H1 (cell line): ENCODE measurements around the gene AMN. TPM values are rescaled to one million over a fixed set of nuclear protein-coding genes. Genes with fewer than 3 reads are reported as not detected.

Experiments used
- CTCF ChIA-PET: fragments of 300-600 bp; sonication (Branson Sonifier 250); formaldehyde crosslinking; loops from one replicate; lab custom pipeline; 2021; ENCODE audit not compliant: partially characterized antibody; lab: Charles Lee
- POLR2A ChIA-PET: fragments of 300-600 bp; sonication (Branson Sonifier 250); formaldehyde crosslinking; loops from one replicate; lab custom pipeline; 2021; ENCODE audit warnings: inconsistent platforms; ENCODE audit not compliant: partially characterized antibody; lab: Charles Lee
- DNase-seq, 2 experiments: peaks; one replicate each; pipeline versions ENCODE4 v3.0.0 to v3.0.0-alpha.2; 2010 to 2022; ENCODE audit warnings: low spot score in 2 of 2, low read depth in 1 of 2, mixed read lengths in 1 of 2
- FAIRE-seq: peaks from 2 replicates; lab custom pipeline; 2011; peaks lifted over from hg19 to GRCh38; lab: Jason Lieb, UNC
- H2AFZ ChIP-seq: 2 replicates; pipeline ENCODE4 v1.8.1; 2012; ENCODE audit warnings: low read length, inconsistent platforms
- H2AK5ac ChIP-seq: 2 replicates; pipeline ENCODE4 v1.6.1; 2013; ENCODE audit warnings: low read depth, low read length
- H2BK120ac ChIP-seq: replicated peaks from 2 replicates; pipeline ENCODE3; 2013; ENCODE audit warnings: low read depth, low read length, inconsistent platforms
- H2BK12ac ChIP-seq: 2 replicates; pipeline ENCODE4 v1.6.1; 2013; ENCODE audit warnings: low read depth, low read length
- H2BK15ac ChIP-seq: 2 replicates; pipeline ENCODE4 v1.6.1; 2013; ENCODE audit warnings: low read length
- H2BK20ac ChIP-seq: 2 replicates; pipeline ENCODE4 v1.6.1; 2013; ENCODE audit warnings: low read length
- H2BK5ac ChIP-seq: 2 replicates; pipeline ENCODE4 v1.6.1; 2013; ENCODE audit warnings: low read depth, low read length
- H3K14ac ChIP-seq: 2 replicates; pipeline ENCODE4 v1.6.1; 2013; ENCODE audit warnings: inconsistent platforms; ENCODE audit not compliant: insufficient read length
- H3K18ac ChIP-seq: 2 replicates; pipeline ENCODE4 v1.6.1; 2013; ENCODE audit warnings: low read length; ENCODE audit errors: extremely low read depth
- H3K23ac ChIP-seq: 2 replicates; pipeline ENCODE4 v1.6.1; 2013; ENCODE audit warnings: inconsistent platforms; ENCODE audit not compliant: insufficient read length
- H3K23me2 ChIP-seq: 2 replicates; pipeline ENCODE4 v1.6.1; 2013; ENCODE audit warnings: low read depth, low read length
- H3K27ac ChIP-seq: 2 replicates; pipeline ENCODE4 v1.6.1; 2011; ENCODE audit warnings: low read depth, low read length, inconsistent platforms
- H3K27me3 ChIP-seq, 4 experiments: replicated peaks in 1 of 4; 1 replicate in 1 of 4; 2 replicates in 3 of 4; pipeline versions ENCODE4 v1.6.1 to v1.8.1; 2011 to 2013; ENCODE audit warnings: low read length in 3 of 4, mild to moderate bottlenecking in 3 of 4, inconsistent platforms in 2 of 4, mixed read lengths in 2 of 4, moderate library complexity in 1 of 4; ENCODE audit not compliant: control insufficient read depth in 3 of 4, insufficient read depth in 3 of 4; ENCODE audit errors: extremely low read depth in 1 of 4
- H3K36me3 ChIP-seq, 4 experiments: 2 replicates each; pipeline versions ENCODE4 v1.6.1 to v1.8.1; 2011 to 2013; ENCODE audit warnings: mild to moderate bottlenecking in 4 of 4, low read length in 3 of 4, moderate library complexity in 2 of 4, control low read depth in 1 of 4, inconsistent platforms in 1 of 4; ENCODE audit not compliant: insufficient read depth in 4 of 4, control insufficient read depth in 2 of 4
- H3K4ac ChIP-seq: replicated peaks from 2 replicates; pipeline ENCODE3; 2013; ENCODE audit warnings: low read length, low read depth, mixed read lengths, inconsistent platforms; ENCODE audit not compliant: insufficient read length
- H3K4me1 ChIP-seq, 4 experiments: replicated peaks in 1 of 4; 1 replicate in 1 of 4; 2 replicates in 3 of 4; pipeline versions ENCODE4 v1.6.1 to v1.8.1; 2011 to 2013; ENCODE audit warnings: low read length in 3 of 4, inconsistent platforms in 2 of 4, mixed read lengths in 1 of 4; ENCODE audit not compliant: insufficient read depth in 4 of 4, control insufficient read depth in 3 of 4
- H3K4me2 ChIP-seq, 2 experiments: 2 replicates each; pipeline versions ENCODE4 v1.6.1 to v1.8.1; 2011 to 2013; ENCODE audit warnings: low read depth in 2 of 2, low read length in 2 of 2, control low read depth in 1 of 2, inconsistent platforms in 1 of 2, mild to moderate bottlenecking in 1 of 2; ENCODE audit not compliant: insufficient read depth in 1 of 2
- H3K4me3 ChIP-seq, 4 experiments: fragments of 200-600, 300-600 bp in 1 of 4; sonication (generic), shearing (Covaris generic), sonication (Bioruptor Twin) in 1 of 4; 2 replicates each; pipeline versions ENCODE4 v1.5.1 to v1.8.1; 2011 to 2016; ENCODE audit warnings: low read length in 4 of 4, low read depth in 3 of 4, control low read depth in 2 of 4, inconsistent platforms in 2 of 4, mild to moderate bottlenecking in 2 of 4, mixed read lengths in 1 of 4, moderate library complexity in 1 of 4; ENCODE audit not compliant: insufficient read depth in 2 of 4; ENCODE audit errors: extremely low read depth in 1 of 4
- H3K56ac ChIP-seq: replicated peaks from 2 replicates; pipeline ENCODE3; 2013; ENCODE audit warnings: low read depth, mild to moderate bottlenecking, mixed read lengths, low read length, inconsistent platforms; ENCODE audit not compliant: insufficient read length
- H3K79me1 ChIP-seq: 2 replicates; pipeline ENCODE4 v1.6.1; 2013; ENCODE audit warnings: low read depth, low read length, control low read depth
- H3K79me2 ChIP-seq, 2 experiments: 2 replicates each; pipeline versions ENCODE4 v1.6.1 to v1.8.1; 2012 to 2013; ENCODE audit warnings: low read length in 2 of 2, mild to moderate bottlenecking in 2 of 2, inconsistent platforms in 1 of 2; ENCODE audit not compliant: insufficient read depth in 2 of 2, control insufficient read depth in 1 of 2
- H3K9ac ChIP-seq, 4 experiments: replicated peaks in 1 of 4; 1 replicate in 1 of 4; 2 replicates in 3 of 4; pipeline versions ENCODE4 v1.6.1 to v1.8.1; 2011 to 2013; ENCODE audit warnings: low read depth in 3 of 4, low read length in 3 of 4, control low read depth in 2 of 4, mild to moderate bottlenecking in 2 of 4, moderate library complexity in 2 of 4, inconsistent platforms in 1 of 4; ENCODE audit errors: extremely low read depth in 1 of 4
- H3K9me3 ChIP-seq, 2 experiments: 2 replicates each; pipeline versions ENCODE4 v1.6.1 to v1.8.1; 2012 to 2013; ENCODE audit warnings: mild to moderate bottlenecking in 2 of 2, moderate library complexity in 2 of 2, control low read depth in 1 of 2, inconsistent platforms in 1 of 2, low read depth in 1 of 2, low read length in 1 of 2, mixed read lengths in 1 of 2; ENCODE audit not compliant: insufficient read depth in 2 of 2
- H4K20me1 ChIP-seq, 2 experiments: replicated peaks in 1 of 2; 2 replicates each; pipeline versions ENCODE3 to v1.8.1; 2011 to 2013; ENCODE audit warnings: inconsistent platforms in 2 of 2, low read length in 2 of 2, mild to moderate bottlenecking in 1 of 2; ENCODE audit not compliant: insufficient read depth in 2 of 2, control insufficient read depth in 1 of 2
- H4K5ac ChIP-seq: 2 replicates; pipeline ENCODE4 v1.6.1; 2013; ENCODE audit warnings: low read length, low read depth, mixed read lengths, inconsistent platforms; ENCODE audit not compliant: insufficient read length
- H4K8ac ChIP-seq: 2 replicates; pipeline ENCODE4 v1.8.0; 2013; ENCODE audit warnings: mild to moderate bottlenecking, moderate library complexity, low read length, inconsistent platforms; ENCODE audit not compliant: insufficient read depth; ENCODE audit errors: extremely low read depth
- H4K91ac ChIP-seq: replicated peaks from 2 replicates; pipeline ENCODE3; 2013; ENCODE audit warnings: low read length, mixed read lengths, inconsistent platforms; ENCODE audit not compliant: insufficient read length
- WGBS, 2 experiments: shearing (Covaris generic) in 1 of 2; methylation state at CpG; one replicate each; pipeline versions ENCODE4 v1.1.6 to v1.1.7; 2013 to 2015; ENCODE audit warnings: low lambda C conversion rate in 2 of 2, mixed read lengths in 2 of 2, inconsistent platforms in 1 of 2, low coverage in 1 of 2, missing lambda C conversion rate in 1 of 2; ENCODE audit not compliant: insufficient replicate concordance in 2 of 2, insufficient coverage in 1 of 2, insufficient read length in 1 of 2; ENCODE audit errors: extremely low coverage in 1 of 2, missing lambda C conversion rate in 1 of 2; 5-methylcytosine and 5-hydroxymethylcytosine counted together
- polyA plus RNA-seq, 7 experiments: library from polyadenylated mRNA; depleted of rRNA in 3 of 7; stranded (reverse) in 5 of 7; unstranded in 2 of 7; fragments of >200 nt in 5 of 7; fragments of 200-250 nt in 2 of 7; gene quantifications; 1 replicate in 5 of 7; 2 replicates in 1 of 7; 4 replicates in 1 of 7; pipeline versions ENCODE4 v1.2.1 to v1.2.3, GENCODE V29; 2011 to 2013; ENCODE audit warnings: missing spikeins in 2 of 7, mixed read lengths in 2 of 7
- total RNA-seq: library from RNA; stranded (reverse); fragmentation: NEBNext Ultra II Directional; extraction: Animal tissue kit (Norgen Biotek cat#: 25700); gene quantifications from 2 replicates; pipeline ENCODE4 v1.2.1, GENCODE V29; 2021

The AMN gene
- total and polyA plus RNA-seq, 2 of the 8 experiments (the other 6 are each of a cell fraction or from before 2014, with no cell fraction given): 0.77 to 1.5 TPM

GRCh38 chr14:102949801-102950451 lies 27.5 kb downstream of the AMN start:
- Histone ChIP-seq H2AK5ac (no peak overlapping the region), H4K20me1 (peaks cover 6 to 12% of the 10 kb centered on the region in 2 experiments), H4K8ac (no peak overlapping the region), H3K79me1 (no peaks in the 10 kb centered on the region), H3K9me3 (no peaks in the 10 kb centered on the region), H2BK5ac (no peak overlapping the region), H3K27me3 (no peaks in the 10 kb centered on the region), H4K5ac (no peak overlapping the region), H3K23me2 (no peaks in the 10 kb centered on the region), H2BK120ac (no peak overlapping the region), H3K23ac (no peak overlapping the region), H3K36me3 (peaks cover 10 to 63% (median 51%) of the 10 kb centered on the region in 4 experiments), H3K79me2 (no peaks in the 10 kb centered on the region), H3K14ac (no peak overlapping the region), H3K56ac (no peak overlapping the region), H3K27ac (no peak overlapping the region), H2BK15ac (no peak overlapping the region), H2BK20ac (no peak overlapping the region), H2AFZ (no peak overlapping the region), H3K4me3 (no peak overlapping the region), H2BK12ac (no peak overlapping the region), H3K4ac (no peak overlapping the region), H3K4me1 (no peaks in the 10 kb centered on the region), H3K9ac (no peak overlapping the region), H3K4me2 (no peak overlapping the region), H4K91ac (no peak overlapping the region), H3K18ac (no peak overlapping the region)
- no peak for FAIRE-seq
- ChIA-PET POLR2A (no interaction called here), CTCF (no interaction called here)
- DNase-seq: no peak
- 96% methylated on average over 23 of the region's 23 CpGs; no CpG with 5 or more reads in 1 of the 2 experiments for WGBS, 2 experiments
